Cortex of kidney (tissue), 1 donor: ENCODE measurements around the gene SLC35C1.

Source experiments
- DNase-seq: peaks from one replicate; lab custom pipeline; 2025; lab: John Stamatoyannopoulos, UW

Gene SLC35C1

GRCh38 chr11:45846974-45847910 lies 42.3 kb downstream of the SLC35C1 start, which contains the start of gene CRY2:
Gene CRY2, plus strand, starts transcription at chr11:45847475. Its CDS starts 16 bp downstream, at chr11:45847491.
- peak; percentile 88 for DNase-seq

- no peak for DNase-seq
Observed at GRCh38 chr11:45847911-45848316, 43.0 kb downstream of the SLC35C1 start.

DNA sequence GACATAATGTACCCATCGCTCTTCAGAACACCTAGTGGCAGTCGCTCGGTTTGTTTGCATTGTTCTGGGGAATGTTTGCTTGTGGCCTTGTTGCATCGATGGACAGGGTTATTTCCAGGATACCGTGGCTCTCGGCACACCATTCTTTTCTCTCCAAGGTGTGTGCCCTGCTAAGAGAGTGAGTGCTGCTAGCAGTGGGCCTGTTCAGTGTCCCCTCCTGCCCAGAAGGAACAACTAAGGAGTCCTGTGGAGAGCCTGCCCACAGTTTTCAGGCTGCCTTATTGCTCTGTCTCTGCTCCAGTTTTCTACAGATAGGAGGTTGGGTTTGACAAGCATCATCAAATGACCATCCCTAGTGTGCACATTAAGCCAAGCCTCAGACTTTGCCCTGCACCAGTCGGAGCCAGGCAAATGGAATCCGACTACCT lies 43.7 kb downstream of the SLC35C1 start:
- DNase-seq: no peak

GRCh38 chr11:45850446-45850845 lies 45.5 kb downstream of the SLC35C1 start:
- no peak for DNase-seq

DNA sequence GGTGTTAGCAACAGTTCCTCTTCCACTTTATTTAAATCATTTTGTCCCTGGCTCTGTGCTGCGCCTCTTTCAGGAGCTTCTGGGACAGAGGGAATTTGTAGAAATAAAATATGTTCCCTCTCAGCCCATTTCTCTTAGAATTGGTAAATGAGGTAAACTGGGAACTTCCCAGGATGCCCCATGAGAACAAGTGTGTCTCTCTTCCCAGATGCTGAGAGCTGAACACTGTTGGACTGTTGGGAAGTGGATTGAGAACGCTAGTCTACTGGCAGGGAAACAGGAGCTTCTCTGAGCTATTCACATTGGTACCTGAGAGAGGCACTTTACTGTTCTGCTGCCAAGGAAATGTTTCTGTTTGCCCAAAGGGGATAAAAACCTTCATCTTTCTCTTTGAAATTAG lies 46.3 kb downstream of the SLC35C1 start:
- DNase-seq: no peak

DNA sequence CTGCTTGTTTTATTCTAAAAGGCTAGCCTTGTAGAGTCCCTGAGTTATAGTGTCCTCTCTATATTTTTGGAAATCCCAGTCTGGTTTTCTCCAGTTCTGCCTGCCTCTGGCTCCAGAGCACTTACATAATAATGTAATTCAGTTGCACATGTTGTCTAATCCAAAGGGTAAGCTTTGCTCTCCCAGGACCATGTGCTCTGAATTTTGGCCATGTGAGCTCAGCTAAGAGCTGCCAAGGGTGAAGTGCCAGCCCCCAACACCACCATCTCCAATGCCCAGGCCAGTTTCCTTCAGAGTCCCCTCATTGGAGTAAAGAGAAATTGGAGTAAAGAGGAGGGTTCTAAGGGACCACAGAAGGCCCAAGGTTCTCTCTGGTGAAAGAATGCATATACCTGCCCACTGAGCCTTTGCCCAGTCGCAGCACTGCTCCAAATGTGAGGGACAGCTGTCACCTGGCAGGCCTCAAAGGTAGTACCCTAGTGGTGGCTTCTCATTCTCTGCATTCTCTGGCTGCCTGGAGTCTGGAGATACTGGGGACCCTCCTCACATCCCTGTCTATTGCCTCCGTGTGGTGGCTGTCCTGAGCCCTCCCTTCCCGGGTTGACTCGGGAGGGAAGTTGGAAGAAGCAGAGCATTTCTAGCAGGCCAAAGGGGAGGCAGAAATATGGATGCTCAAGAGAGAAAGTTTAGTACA lies 47.2 kb downstream of the SLC35C1 start:
- no peak for DNase-seq

GRCh38 chr11:45852712-45853101 lies 47.8 kb downstream of the SLC35C1 start:
- no peak for DNase-seq

DNA sequence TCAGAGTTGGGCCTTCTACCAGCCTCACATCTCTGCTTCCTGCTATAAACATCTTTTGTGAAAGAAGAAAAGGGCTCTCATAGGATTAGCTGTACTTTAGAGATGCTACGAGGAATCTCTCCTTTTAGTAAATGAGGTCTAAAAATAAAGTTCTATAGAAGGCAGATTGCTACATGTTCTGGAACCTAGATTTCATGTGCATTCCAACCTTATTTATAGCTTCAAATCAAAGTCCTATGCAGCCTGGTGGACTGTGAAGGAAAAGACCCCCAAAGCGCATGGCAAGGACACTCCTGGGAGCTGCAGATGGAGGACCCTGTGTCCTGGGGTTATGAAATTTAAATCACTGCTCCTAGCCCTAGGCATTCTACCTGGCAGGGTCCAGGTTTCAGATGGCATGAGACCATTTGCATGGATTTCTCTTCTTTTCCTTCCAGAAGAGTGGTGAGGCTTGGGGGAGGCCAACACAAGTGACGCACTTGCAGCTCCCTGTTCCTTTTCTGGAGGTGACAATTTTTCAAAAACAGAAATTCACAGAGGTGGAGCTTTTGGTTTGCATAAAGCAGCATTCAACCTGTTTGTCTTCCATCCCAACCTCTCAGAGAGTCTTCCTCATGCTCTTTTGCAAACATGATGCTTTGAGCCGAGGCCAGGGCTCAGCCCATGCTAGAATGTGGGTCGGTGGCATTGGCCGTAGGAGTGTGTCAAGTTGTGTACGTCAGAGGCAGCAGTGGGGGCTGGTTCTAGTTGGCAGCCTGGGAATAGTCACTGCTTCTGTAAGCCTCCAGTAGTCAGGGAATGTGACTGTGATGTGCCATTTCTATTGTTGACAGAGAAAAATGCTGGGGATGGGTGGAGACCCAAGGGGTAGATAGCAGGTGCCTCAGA lies 48.6 kb downstream of the SLC35C1 start:
- no peak for DNase-seq

DNA sequence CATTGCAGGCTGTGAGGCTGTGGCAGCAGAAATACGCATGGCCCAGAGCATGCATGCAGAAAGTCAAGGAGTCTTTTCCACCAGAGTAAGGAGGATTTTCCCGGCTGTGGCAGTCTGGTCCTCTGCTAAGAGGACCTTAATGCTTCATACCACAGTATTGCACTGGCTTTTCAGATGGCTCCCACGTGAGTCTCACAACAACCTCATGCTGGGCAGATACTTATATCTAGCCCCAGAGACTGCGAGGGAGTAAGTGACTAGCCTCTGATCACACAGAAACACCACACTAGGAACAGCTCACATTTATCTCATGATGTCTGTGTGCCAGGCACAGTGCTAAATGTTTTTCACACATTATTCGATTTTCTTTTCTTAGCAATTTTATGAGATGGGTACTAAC lies 50.4 kb downstream of the SLC35C1 start:
- DNase-seq: no peak

- DNase-seq: no peak
Observed at GRCh38 chr11:45856044-45856468, 51.1 kb downstream of the SLC35C1 start.

DNA sequence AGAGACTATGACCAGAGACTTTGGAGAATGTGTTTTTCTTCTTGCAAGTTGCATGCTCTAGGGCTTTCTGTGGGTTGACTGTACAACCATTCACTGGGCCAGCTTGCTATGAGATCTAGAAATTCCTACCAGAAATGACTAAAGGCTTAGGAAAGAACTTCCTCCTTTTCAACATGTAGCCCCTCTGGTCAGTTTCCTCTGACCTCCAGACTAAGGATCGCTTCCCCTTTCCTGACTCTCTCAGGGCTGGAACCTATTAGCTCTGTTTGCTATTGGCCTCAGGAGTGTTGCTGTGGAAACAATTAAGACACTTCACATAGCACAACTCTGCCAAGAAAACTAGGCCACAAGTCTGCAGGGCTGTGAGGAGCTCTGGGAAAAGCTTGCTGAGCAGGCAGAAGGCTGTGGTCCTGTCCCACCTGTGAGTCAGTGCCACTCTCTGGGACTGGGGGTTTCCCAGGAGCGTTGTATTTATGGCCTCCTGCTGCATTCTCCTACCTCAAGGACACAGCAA lies 53.1 kb downstream of the SLC35C1 start:
- DNase-seq: no peak

DNA sequence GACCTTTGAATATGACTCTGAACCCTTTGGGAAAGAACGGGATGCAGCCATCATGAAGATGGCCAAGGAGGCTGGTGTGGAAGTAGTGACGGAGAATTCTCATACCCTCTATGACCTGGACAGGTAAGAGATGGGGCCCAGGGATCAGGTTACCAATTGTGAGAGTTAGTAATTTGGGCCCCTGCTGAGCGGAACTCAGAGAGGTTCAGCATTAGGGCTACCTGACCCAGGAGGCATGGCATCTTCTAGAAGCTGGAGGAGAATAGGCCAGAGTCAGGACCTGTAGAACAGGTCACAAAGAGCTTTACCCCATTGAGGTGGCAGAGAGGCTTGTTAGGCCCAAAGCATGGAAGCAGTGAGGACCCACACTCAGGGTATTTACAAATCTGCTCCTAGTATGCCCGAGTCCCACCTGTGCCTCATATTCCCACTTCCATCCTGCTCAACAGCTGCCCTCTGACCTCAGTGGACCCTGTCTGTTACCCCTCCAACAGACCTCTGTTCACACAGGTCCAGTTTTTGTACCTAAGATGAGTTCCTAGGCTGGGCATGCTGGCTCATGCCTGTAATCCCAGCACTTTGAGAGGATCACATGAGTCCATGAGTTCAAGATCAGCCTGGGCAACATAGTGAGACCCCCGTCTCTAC lies 53.9 kb downstream of the SLC35C1 start:
- no peak for DNase-seq

GRCh38 chr11:45859661-45860140 lies 54.8 kb downstream of the SLC35C1 start:
- peak; percentile 24 for DNase-seq

DNA sequence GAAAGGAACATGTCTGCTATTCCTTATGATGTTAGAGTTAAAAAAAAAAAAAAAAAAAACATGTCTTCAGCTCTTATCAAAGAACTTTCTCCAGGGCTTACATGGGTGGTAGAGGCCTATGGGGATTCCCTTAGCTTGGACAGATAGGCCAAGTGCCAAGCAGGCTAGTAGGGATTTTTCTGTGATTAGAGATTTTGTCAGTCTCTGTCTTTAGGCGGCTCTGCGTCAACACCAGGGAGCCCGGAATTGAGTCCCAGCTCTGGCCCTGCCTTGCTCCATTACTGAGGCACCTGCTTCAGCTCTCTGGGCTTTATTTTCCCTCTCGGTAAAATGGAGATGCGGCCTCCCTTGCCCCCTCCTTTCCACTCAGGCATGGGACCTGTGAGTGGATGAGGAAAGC lies 55.4 kb downstream of the SLC35C1 start:
- no peak for DNase-seq

- DNase-seq: no peak
Observed at GRCh38 chr11:45860764-45861510, 56.0 kb downstream of the SLC35C1 start.
